ENCODE data around the gene ERC2.
A peak's percentile ranks its signal among the peaks of the same experiment; 100 is the strongest.

The ERC2 gene

GRCh38 chr3:55483196-55484095 is 984.8 kb downstream of the ERC2 start:
- TF ChIP-seq CTCF (IDR thresholded peaks at IDR 0.05; ENCODE audit: low read depth, low read length), result no peak
- peak overlapping the region; percentile 90 for H3K4me3 ChIP-seq (ENCODE audit: low read depth, low read length)

DNA sequence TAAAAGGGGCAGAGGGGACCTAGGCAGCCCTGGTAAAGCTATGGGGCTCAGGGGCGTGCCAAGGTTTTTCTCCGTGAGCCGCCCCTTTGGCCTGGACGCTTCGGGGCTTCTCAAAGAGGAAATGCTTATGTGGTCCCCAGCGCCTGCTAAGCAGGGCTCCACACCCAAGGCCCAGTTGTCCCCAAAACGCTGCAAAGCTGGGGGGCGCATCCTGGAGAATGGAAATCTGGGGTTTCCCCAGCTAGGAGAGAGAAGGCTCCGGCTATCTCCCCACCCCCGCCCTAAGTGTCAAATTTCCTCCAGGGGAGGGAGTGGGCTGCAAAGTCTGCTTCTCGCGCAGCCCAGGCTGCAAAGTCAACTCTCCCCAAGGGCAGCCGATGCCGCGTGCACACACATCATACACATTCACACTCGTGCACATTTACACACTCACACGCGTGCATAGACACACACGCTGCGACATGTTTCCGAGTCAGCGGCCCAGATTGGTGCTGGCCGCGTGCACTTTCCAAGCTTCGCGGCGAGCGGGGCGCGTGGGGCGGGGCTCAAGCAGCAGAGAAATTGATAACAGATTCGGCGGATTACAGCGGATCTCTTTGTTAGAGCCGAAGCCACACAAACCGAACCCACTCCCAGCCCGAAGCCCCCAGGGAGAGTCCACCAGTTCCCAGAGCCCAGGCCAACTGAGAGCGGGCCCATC is 985.6 kb downstream of the ERC2 start:
- H3K4me3 ChIP-seq (ENCODE audit: low read depth, low read length), result peak overlapping the region; percentile 76
- TF ChIP-seq CTCF (IDR thresholded peaks at IDR 0.05; ENCODE audit: low read depth, low read length), result no peak

DNA sequence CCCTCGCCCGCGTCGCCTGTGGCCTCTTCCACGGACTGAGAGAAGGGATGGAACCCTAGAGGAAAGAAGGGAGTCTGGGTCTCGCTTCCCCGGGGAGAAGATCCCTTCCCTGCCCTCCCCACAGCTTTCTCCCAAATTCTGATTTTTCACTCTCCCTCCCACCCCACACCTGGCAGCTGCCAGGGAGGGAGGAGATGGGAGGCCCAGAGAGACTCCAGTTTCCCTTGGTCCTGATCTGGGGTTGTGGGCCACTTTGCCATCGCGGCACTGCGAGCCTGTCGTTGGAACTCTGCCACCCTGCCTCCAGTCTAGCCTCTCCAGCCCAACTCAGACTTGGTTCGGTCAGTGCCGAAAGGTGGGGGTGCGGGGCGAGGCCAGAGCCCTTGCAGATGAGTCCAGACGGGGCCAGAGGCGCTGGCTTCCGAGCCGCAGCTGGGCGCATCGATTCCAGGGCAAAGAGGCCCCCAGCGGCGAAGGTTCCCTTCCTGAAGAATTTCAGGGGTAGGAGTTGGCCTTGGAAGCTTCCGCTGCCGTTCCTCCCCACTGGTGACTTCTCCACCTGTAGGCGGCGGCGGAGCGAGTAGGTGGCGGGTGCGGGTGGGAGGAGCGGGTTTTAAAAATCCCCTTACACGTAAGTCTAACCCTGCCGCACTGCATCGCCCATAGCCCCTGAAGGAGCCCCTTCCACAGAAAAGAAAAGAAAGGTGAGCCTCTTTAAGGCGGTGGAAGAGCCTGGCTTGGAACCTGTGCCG is 986.3 kb downstream of the ERC2 start:
- TF ChIP-seq CTCF (IDR thresholded peaks at IDR 0.05; ENCODE audit: low read depth, low read length), result no peak
- peak overlapping the region; percentile 76 for H3K4me3 ChIP-seq (ENCODE audit: low read depth, low read length)

DNA sequence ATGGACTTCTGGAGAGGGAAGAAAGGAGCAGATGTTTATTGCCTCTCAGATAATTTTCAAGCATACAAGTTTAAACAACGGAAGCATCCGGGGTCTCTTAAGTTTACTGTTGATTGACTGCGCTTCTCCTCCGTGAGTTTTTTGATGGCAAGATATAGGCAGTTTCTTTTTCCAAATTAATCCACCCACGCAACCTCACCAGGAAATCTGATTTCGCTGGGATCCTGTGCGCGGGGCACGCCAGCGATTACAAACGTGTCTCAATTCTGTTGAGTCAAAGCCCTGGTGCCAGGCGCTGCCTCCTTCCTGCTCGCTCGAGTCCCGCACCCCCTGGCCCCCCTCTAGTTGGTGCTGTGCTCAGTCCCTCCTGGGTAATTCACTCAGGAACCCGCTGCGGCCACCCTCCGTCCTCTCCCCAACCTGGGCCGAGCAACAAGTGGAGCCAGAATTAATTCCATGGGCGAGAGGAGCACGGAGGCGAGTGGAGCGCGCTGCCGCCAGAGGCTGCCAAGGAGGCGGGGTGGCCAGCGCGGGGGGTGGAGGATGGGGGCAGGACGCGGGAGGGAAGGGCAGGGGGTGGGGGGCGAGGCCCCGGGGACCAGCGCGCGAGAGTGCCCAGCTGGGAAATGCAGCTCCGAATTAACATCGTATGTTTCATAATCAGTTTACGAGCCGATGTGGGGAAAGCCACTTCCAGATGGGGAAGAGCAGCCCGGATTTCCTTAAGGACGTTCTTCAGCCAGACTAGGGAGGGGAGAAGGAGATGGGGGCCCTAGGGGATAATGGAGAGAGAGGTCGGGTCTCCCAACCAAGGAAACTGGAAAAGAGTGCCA is 987.1 kb downstream of the ERC2 start:
- peak overlapping the region; percentile 76 for H3K4me3 ChIP-seq (ENCODE audit: low read depth, low read length)
- no peak for TF ChIP-seq CTCF (IDR thresholded peaks at IDR 0.05; ENCODE audit: low read depth, low read length)

GRCh38 chr3:55477306-55478303 is 990.7 kb downstream of the ERC2 start:
- peak overlapping the region; percentile 48 for H3K4me3 ChIP-seq (ENCODE audit: low read depth, low read length)
- TF ChIP-seq CTCF (IDR thresholded peaks at IDR 0.05; ENCODE audit: low read depth, low read length), result no peak

GRCh38 chr3:55476515-55476914 is 991.8 kb downstream of the ERC2 start:
- no peak for TF ChIP-seq CTCF (IDR thresholded peaks at IDR 0.05; ENCODE audit: low read depth, low read length)
- H3K4me3 ChIP-seq (ENCODE audit: low read depth, low read length), result peak overlapping the region; percentile 26

All from WI38 (cell line).